Cardiac muscle cell (in vitro differentiated cells and primary cell): Measurements from ENCODE around the gene RAI1. TPM values are rescaled to one million over a fixed set of nuclear protein-coding genes. Genes with fewer than 3 reads are reported as not detected.

ENCODE experiments used
- DNase-seq, 2 donors: peaks; one replicate each; pipeline versions ENCODE4 v3.0.0 to v3.0.0-alpha.2; 2010 to 2017; ENCODE audit warnings: low read depth in 1 of 2, low spot score in 1 of 2
- H3K27ac ChIP-seq: fragments of 200-600 bp; sonication (generic); 2 replicates; pipeline ENCODE4 v1.5.1; 2016
- H3K27me3 ChIP-seq: fragments of 200-600 bp; sonication (generic); 2 replicates; pipeline ENCODE4 v1.6.0; 2016; ENCODE audit warnings: control low read depth
- H3K36me3 ChIP-seq: fragments of 200-600 bp; sonication (generic); 2 replicates; pipeline ENCODE4 v1.5.1; 2016; ENCODE audit warnings: control low read depth
- H3K4me1 ChIP-seq: fragments of 200-600 bp; sonication (generic); 2 replicates; pipeline ENCODE4 v1.8.1; 2017; ENCODE audit warnings: low read depth, mild to moderate bottlenecking, mixed run types
- H3K4me3 ChIP-seq: fragments of 200-600 bp; sonication (generic); 2 replicates; pipeline ENCODE4 v1.5.1; 2016; ENCODE audit warnings: mild to moderate bottlenecking
- H3K9me3 ChIP-seq: fragments of 200-600 bp; sonication (generic); 2 replicates; pipeline ENCODE4 v1.5.1; 2017; ENCODE audit warnings: low read depth, mild to moderate bottlenecking, control low read depth
- polyA plus RNA-seq: library from polyadenylated mRNA; unstranded; fragments of >200 nt; fragmentation: Nextera tagmentation; extraction: Ambion mirVana; gene quantifications from 2 replicates; pipeline ENCODE4 v1.2.1, GENCODE V29; 2016
- total RNA-seq: library from RNA; depleted of rRNA; stranded (reverse); fragments of >200 nt; gene quantifications from 2 replicates; pipeline ENCODE4 v1.2.3, GENCODE V29; 2016
- TF ChIP-seq, protein P1 (sequence below): IDR thresholded peaks from 2 replicates; pipeline ENCODE4 v1.5.1; 2012; ENCODE audit warnings: low read depth, mild to moderate bottlenecking, low read length

RAI1 gene
- total and polyA plus RNA-seq, 2 experiments from 2014 or later = 20.2 to 46.2 TPM

GRCh38 chr17:17666111-17666714 lies 15.0 kb upstream of the RAI1 start:
- Histone ChIP-seq H3K36me3 (no peaks in the 10 kb centered on the region), H3K4me3 (no peak overlapping the region), H3K4me1 (peaks cover 3% of the 10 kb centered on the region), H3K27me3 (no peaks in the 10 kb centered on the region), H3K27ac (no peak overlapping the region), H3K9me3 (no peaks in the 10 kb centered on the region)
- TF ChIP-seq, protein P1, sequence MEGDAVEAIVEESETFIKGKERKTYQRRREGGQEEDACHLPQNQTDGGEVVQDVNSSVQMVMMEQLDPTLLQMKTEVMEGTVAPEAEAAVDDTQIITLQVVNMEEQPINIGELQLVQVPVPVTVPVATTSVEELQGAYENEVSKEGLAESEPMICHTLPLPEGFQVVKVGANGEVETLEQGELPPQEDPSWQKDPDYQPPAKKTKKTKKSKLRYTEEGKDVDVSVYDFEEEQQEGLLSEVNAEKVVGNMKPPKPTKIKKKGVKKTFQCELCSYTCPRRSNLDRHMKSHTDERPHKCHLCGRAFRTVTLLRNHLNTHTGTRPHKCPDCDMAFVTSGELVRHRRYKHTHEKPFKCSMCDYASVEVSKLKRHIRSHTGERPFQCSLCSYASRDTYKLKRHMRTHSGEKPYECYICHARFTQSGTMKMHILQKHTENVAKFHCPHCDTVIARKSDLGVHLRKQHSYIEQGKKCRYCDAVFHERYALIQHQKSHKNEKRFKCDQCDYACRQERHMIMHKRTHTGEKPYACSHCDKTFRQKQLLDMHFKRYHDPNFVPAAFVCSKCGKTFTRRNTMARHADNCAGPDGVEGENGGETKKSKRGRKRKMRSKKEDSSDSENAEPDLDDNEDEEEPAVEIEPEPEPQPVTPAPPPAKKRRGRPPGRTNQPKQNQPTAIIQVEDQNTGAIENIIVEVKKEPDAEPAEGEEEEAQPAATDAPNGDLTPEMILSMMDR = no peak
- peak in 1 of 2 donors; percentile 63 for DNase-seq

DNA sequence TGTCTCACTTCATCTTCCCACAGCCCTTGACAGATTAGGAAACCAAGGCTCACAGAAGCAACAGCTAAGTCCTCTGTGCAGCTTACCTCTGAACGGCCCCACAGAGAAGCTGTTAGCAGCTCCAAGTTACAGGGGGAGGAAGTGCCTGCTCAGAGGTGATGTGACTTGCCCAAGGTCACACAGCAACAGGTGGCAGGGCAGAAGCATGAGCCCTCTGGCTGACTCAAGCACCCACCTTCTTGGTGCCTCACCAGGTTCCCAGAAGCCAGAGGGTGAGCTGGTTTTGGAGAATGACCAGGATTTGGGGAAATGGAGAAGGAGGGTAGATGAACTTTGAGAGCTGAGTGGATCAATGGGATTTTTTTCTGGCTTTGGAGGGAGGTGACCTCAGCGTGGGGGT lies 14.0 kb upstream of the RAI1 start:
- peaks cover 8% of the 10 kb centered on the region for H3K4me1 ChIP-seq
- H3K27me3 ChIP-seq = no peaks in the 10 kb centered on the region
- H3K36me3 ChIP-seq = no peaks in the 10 kb centered on the region
- TF ChIP-seq, protein P1 = no peak
- H3K27ac ChIP-seq = no peak overlapping the region
- H3K9me3 ChIP-seq = no peaks in the 10 kb centered on the region
- no peak overlapping the region for H3K4me3 ChIP-seq
- no peak for DNase-seq

DNA sequence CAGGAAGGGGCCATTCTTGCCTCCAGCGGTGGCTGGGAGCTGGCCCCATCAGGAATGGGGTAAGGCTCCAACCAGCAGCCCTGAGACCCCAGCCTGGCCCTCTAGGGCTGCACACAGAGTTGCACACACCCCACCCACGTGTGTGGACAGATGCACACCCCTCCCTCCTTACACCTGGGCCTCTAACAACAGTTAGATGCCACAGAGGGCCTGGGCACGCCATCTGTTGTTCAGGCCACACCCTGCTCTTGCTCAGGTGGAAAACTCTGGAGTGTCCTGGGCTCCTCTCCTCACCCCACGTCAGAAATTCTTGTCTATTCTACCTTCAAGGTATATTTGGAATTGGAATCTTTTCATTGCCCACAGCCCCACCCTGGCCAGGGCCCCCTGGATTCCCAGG lies 13.3 kb upstream of the RAI1 start:
- Histone ChIP-seq H3K9me3 (no peaks in the 10 kb centered on the region), H3K4me1 (peaks cover 11% of the 10 kb centered on the region), H3K36me3 (no peaks in the 10 kb centered on the region), H3K4me3 (no peak overlapping the region), H3K27me3 (no peaks in the 10 kb centered on the region), H3K27ac (no peak overlapping the region)
- TF ChIP-seq, protein P1 = no peak
- DNase-seq = no peak

DNA sequence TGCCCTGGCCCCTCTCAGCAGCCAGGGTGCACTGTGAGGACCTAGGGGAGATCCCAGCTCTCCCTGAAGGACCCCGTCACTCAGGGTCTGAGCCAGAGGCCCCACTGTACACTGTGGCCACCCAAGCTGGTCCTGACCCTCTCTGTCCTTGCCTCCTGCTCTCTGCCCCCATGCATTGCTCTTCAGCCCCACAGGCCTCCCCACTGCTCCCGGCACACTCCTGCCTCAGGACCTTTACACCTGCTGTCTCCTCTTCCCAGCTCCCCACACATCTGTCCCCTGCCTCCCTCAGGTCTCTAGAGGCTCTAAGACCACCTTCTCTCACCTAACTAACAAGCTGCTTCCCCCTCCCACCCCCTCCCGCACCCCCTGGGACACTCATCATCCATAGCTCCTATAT lies 12.9 kb upstream of the RAI1 start:
- no peaks in the 10 kb centered on the region for H3K9me3 ChIP-seq
- no peak for DNase-seq
- no peaks in the 10 kb centered on the region for H3K27me3 ChIP-seq
- TF ChIP-seq, protein P1 = no peak
- no peak overlapping the region for H3K27ac ChIP-seq
- no peak overlapping the region for H3K4me3 ChIP-seq
- H3K4me1 ChIP-seq = peaks cover 10% of the 10 kb centered on the region
- no peaks in the 10 kb centered on the region for H3K36me3 ChIP-seq

DNA sequence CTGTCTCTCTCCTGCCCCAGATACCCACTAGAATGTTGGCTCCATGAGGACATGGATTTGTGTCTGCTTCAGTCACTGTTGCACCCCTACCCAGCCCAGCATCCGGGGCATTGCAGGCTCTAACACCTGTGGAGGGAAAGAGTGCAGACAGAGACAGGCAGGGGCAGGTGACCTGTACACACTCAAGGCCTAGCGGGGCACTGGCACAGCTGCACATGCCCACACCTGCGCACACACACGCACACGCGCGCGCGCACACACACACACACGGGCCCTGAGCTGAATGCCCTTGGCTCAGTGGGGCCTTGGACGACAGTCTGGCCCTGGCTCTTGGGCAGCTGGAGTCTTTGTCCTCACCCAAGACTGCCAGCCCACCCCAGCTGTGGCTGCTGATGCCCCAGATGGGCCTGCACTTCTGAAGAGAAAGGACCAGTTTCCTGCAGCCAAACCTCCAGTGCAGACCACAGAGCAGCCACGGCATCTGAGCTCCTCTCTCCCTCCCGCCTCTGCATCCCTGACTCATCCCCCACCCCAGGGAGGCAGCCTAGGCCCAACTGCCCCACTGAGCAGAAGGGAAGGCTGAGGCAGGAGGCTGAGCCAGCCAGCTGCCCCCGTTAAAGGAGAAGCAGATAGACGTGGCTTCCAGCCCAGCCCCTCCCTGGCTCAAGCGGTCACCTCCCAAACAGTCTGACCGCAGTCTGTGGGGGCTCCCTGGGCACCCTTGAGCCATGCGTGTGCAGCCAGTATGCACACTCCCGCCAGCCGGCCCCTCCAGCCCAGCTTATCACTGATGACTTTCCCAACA lies 12.3 kb upstream of the RAI1 start:
- Histone ChIP-seq H3K27me3 (no peaks in the 10 kb centered on the region), H3K9me3 (no peaks in the 10 kb centered on the region), H3K4me3 (no peak overlapping the region), H3K4me1 (peaks cover 8% of the 10 kb centered on the region), H3K27ac (no peak overlapping the region), H3K36me3 (no peaks in the 10 kb centered on the region)
- peak in 1 of 2 donors; percentile 19 for DNase-seq
- TF ChIP-seq, protein P1 = no peak
